GM12878 (cell line): ENCODE measurements around the gene ESRRB. TPM values are rescaled to one million over a fixed set of nuclear protein-coding genes. Genes with fewer than 3 reads are reported as not detected.

Source experiments
- ATAC-seq: fragments of 200-7000 bp; cut with Tn5 transposase; 3 replicates; pipeline ENCODE4 v1.9.1; 2020; ENCODE audit warnings: mild to moderate bottlenecking, moderate library complexity
- BruUV-seq: library from RNA; stranded (reverse); fragments of 400-500 nt; replicated peaks from 2 replicates; lab custom pipeline; 2021; lab: Mats Ljungman, UMichigan
- CTCF ChIA-PET: fragments of 300-600 bp; sonication (Branson Sonifier 250); formaldehyde crosslinking; extraction: SDS; loops from one replicate; lab custom pipeline; 2021; ENCODE audit warnings: inconsistent platforms; lab: Yijun Ruan, JAX
- POLR2A ChIA-PET: fragments of 350-600 bp; formaldehyde crosslinking; extraction: SDS; loops from one replicate; lab custom pipeline; 2021; ENCODE audit warnings: inconsistent platforms; lab: Charles Lee
- RAD21 ChIA-PET: fragments of 300-600 bp; sonication (Branson Sonifier 250); formaldehyde crosslinking; loops from one replicate; lab custom pipeline; 2023; ENCODE audit warnings: antibody characterized with exemption; ENCODE audit not compliant: unreplicated experiment; lab: Charles Lee
- SMC1A ChIA-PET: fragments of 300-600 bp; sonication (Branson Sonifier 250); formaldehyde crosslinking; loops from one replicate; lab custom pipeline; 2023; ENCODE audit not compliant: unreplicated experiment, uncharacterized antibody; lab: Charles Lee
- DNase-seq: peaks from one replicate; pipeline ENCODE4 v3.0.0-alpha.2; 2011; ENCODE audit warnings: low read depth, low spot score
- FAIRE-seq: peaks from 3 replicates; lab custom pipeline; 2011; peaks lifted over from hg19 to GRCh38; lab: Jason Lieb, UNC
- H2AFZ ChIP-seq: 2 replicates; pipeline ENCODE4 v1.6.0; 2011; ENCODE audit warnings: low read depth, low read length, control low read depth; ENCODE audit not compliant: control insufficient read depth
- H3K27ac ChIP-seq: 2 replicates; pipeline ENCODE4 v1.5.1; 2011; ENCODE audit warnings: control low read depth; ENCODE audit not compliant: control insufficient read depth, insufficient read depth
- H3K27me3 ChIP-seq, 2 experiments: replicated peaks in 1 of 2; 2 replicates each; pipeline versions ENCODE4 v1.6.0 to v1.6.1; 2011; ENCODE audit warnings: low read length in 1 of 2; ENCODE audit not compliant: control insufficient read depth in 2 of 2, insufficient read depth in 2 of 2
- H3K36me3 ChIP-seq, 2 experiments: 2 replicates each; pipeline ENCODE4 v1.5.1; 2011; ENCODE audit warnings: low read length in 1 of 2; ENCODE audit not compliant: control insufficient read depth in 2 of 2, insufficient read depth in 2 of 2
- H3K4me1 ChIP-seq: 2 replicates; pipeline ENCODE4 v1.6.1; 2011; ENCODE audit warnings: mild to moderate bottlenecking, low read length, moderate library complexity, mixed read lengths; ENCODE audit not compliant: control insufficient read depth, insufficient read depth
- H3K4me2 ChIP-seq: 2 replicates; pipeline ENCODE4 v1.6.0; 2011; ENCODE audit warnings: control low read depth; ENCODE audit not compliant: control insufficient read depth, insufficient read depth
- H3K4me3 ChIP-seq: fragments of 200-600 bp; sonication (generic); 2 replicates; pipeline ENCODE4 v1.5.1; 2016
- H3K79me2 ChIP-seq: 2 replicates; pipeline ENCODE4 v1.6.0; 2011; ENCODE audit warnings: low read length; ENCODE audit not compliant: control insufficient read depth, insufficient read depth
- H3K9ac ChIP-seq: 2 replicates; pipeline ENCODE4 v1.8.0; 2011; ENCODE audit warnings: low read length, control low read depth, mixed read lengths; ENCODE audit not compliant: control insufficient read depth, insufficient read depth
- H3K9me3 ChIP-seq: replicated peaks from 3 replicates; pipeline ENCODE4 v1.5.1; 2011; ENCODE audit warnings: mild to moderate bottlenecking, low read length; ENCODE audit not compliant: control insufficient read depth, insufficient read depth
- H4K20me1 ChIP-seq: 2 replicates; pipeline ENCODE4 v1.6.0; 2011; ENCODE audit not compliant: control insufficient read depth, insufficient read depth
- CHD4 ChIP-seq: fragments of 200-600 bp; sonication (generic); IDR thresholded peaks from 2 replicates; pipeline ENCODE4 v1.6.1; 2016; ENCODE audit warnings: mild to moderate bottlenecking
- ESRRA ChIP-seq: IDR thresholded peaks from 2 replicates; pipeline ENCODE4 v1.6.1; 2012; ENCODE audit warnings: mild to moderate bottlenecking, low read length, improper control_type of control experiment
- MYB ChIP-seq: fragments of 150-350 bp; IDR thresholded peaks from 2 replicates; pipeline ENCODE4 v1.6.1; 2014; ENCODE audit warnings: mild to moderate bottlenecking, low read depth, low read length, borderline replicate concordance
- MYC ChIP-seq: IDR thresholded peaks from 2 replicates; pipeline ENCODE4 v1.6.1; 2011; ENCODE audit warnings: mild to moderate bottlenecking, low read length, moderate library complexity, inconsistent platforms; ENCODE audit not compliant: insufficient read depth, insufficient replicate concordance, insufficient read length, severe bottlenecking
- POLR2AphosphoS5 ChIP-seq: IDR thresholded peaks from 2 replicates; pipeline ENCODE4 v1.6.1; 2011; ENCODE audit warnings: mild to moderate bottlenecking, low read length, inconsistent platforms
- SIN3A ChIP-seq: IDR thresholded peaks from 2 replicates; pipeline ENCODE4 v1.6.1; 2012; ENCODE audit warnings: low read depth, low read length, improper control_type of control experiment
- SUPT20H ChIP-seq: IDR thresholded peaks from 2 replicates; pipeline ENCODE4 v1.6.1; 2011; ENCODE audit warnings: low read depth, mild to moderate bottlenecking, low read length, moderate library complexity, borderline replicate concordance; ENCODE audit not compliant: control insufficient read depth
- ZNF207 ChIP-seq: fragments of 450-650 bp; IDR thresholded peaks from 2 replicates; pipeline ENCODE4 v1.6.1; 2014; ENCODE audit warnings: antibody characterized with exemption, mild to moderate bottlenecking, borderline replicate concordance
- WGBS: methylation state at CpG from one replicate; pipeline ENCODE4 v1.1.6; 2016; ENCODE audit warnings: low lambda C conversion rate; ENCODE audit not compliant: insufficient replicate concordance, insufficient coverage; ENCODE audit errors: missing lambda C conversion rate; 5-methylcytosine and 5-hydroxymethylcytosine counted together
- in situ Hi-C: fragments of 300-500 bp; cut with MboI; formaldehyde crosslinking; loops from 9 replicates; pipeline ENCODE4 v1.14.3; 2018; ENCODE audit warnings: mixed read lengths
- intact Hi-C: fragments of 100-400 bp; cut with micrococcal nuclease; formaldehyde crosslinking; loops from one replicate; pipeline ENCODE4 v1.14.2; 2022; ENCODE audit not compliant: unreplicated experiment
- polyA plus RNA-seq, 11 experiments: library from polyadenylated mRNA; depleted of rRNA in 4 of 11; unstranded in 6 of 11; stranded (reverse) in 5 of 11; fragments of >200 nt; fragmentation: Nextera tagmentation in 4 of 11; fragmentation: Illumina TruSeq in 1 of 11; extraction: Ambion mirVana in 4 of 11; extraction: Trizol in 1 of 11; gene quantifications; 1 replicate in 1 of 11; 2 replicates in 10 of 11; pipeline versions ENCODE4 v1.2.1 to v1.2.3, GENCODE V29; 2011 to 2016; ENCODE audit warnings: inconsistent platforms in 2 of 11, missing spikeins in 2 of 11, low read depth in 1 of 11
- total RNA-seq, 4 experiments: library from RNA; depleted of rRNA in 3 of 4; stranded (reverse); fragments of >200 nt in 3 of 4; fragmentation: Illumina TruSeq in 1 of 4; extraction: Trizol in 1 of 4; gene quantifications; 2 replicates each; pipeline versions ENCODE4 v1.2.1 to v1.2.3, GENCODE V29; 2013 to 2021
- TF ChIP-seq, protein P1 (sequence below): fragments of 450-650 bp; IDR thresholded peaks from 2 replicates; pipeline ENCODE4 v1.6.1; 2016; ENCODE audit warnings: mild to moderate bottlenecking

ESRRB gene
- total and polyA plus RNA-seq, 10 of the 15 experiments (the other 5 are each of a cell fraction or from before 2014, with no cell fraction given) = 0.03 to 0.73 (median 0.11) TPM; not detected in 6

DNA sequence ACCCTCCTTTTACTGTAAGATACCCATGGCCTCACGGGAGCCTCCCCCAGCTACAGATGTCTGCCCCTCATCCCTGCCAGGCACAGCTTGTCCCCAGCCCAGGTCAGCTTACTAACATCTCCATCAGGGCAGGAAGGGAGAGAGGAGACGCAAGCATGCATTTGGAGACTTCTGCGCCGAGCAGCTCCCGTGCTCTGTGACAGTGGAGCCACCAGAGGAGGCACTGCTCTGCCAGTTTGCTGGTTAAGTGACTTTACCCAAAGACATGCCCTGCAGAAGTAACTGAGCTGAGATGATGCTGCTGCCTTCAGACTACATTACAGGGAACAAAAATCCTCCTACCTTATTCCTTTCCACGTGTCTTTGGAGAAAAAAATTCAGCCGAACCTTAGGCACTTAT is 133.4 kb downstream of the ESRRB start:
- CTCF ChIA-PET = interaction anchor here (0.8 kb wide), 1 partner anchor 137 kb away, joined by 3 read pairs; no protein-coding TSS in a partner anchor
- 51% methylated on average over 7 of the region's 7 CpGs for WGBS
- intact Hi-C loops = no loop called here
- Histone ChIP-seq H3K9me3 (no peaks in the 10 kb centered on the region; the same call in 2 of the 3 replicates), H3K4me2 (no peak overlapping the region), H3K27ac (no peak overlapping the region), H2AFZ (no peak overlapping the region), H3K4me1 (no peaks in the 10 kb centered on the region), H3K27me3 (peaks cover 0 to 2% of the 10 kb centered on the region in 2 experiments; a peak in 3 of 4 replicates), H3K79me2 (no peaks in the 10 kb centered on the region), H3K4me3 (no peak overlapping the region), H3K9ac (no peak overlapping the region), H4K20me1 (no peaks in the 10 kb centered on the region), H3K36me3 (no peaks in the 10 kb centered on the region)
- POLR2A ChIA-PET = no interaction called here
- no peak for FAIRE-seq
- SMC1A ChIA-PET = no interaction called here
- no peak for ATAC-seq
- in situ Hi-C loops = no loop called here
- RAD21 ChIA-PET = interaction anchor here (0.6 kb wide), 1 partner anchor 562 kb away, joined by 3 read pairs; no protein-coding TSS in a partner anchor
- TF ChIP-seq ZNF207 (no peak), CHD4 (no peak), MYC (no peak)
- no TSS peak for BruUV-seq
- DNase-seq = no peak

DNA sequence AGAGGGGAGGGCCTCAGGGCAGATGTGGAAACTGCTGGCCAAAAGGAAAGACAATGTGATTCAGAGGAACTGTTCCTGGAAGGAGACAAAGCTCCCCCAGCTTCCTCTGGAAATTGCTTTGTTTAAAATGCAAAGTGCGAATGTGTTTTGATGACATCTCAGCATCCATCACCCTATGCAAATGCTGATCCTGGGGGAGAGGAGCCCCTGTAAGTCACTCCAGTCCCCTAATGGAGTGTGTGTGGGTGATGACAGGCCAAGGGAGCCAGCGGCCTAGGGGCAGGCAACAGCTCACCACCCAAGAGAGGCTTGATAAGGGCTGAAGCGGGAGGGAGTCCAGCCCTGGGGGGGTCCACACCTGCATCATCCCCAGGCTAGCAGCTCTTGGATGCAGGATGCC is 134.2 kb downstream of the ESRRB start:
- ChIA-PET CTCF (interaction anchor here (0.8 kb wide), 1 partner anchor 136 kb away, joined by 3 read pairs; no protein-coding TSS in a partner anchor), SMC1A (no interaction called here), POLR2A (no interaction called here), RAD21 (no interaction called here)
- intact Hi-C loops (no loop called here), in situ Hi-C loops (no loop called here)
- Histone ChIP-seq H3K9me3 (no peaks in the 10 kb centered on the region; the same call in 2 of the 3 replicates), H3K4me1 (no peaks in the 10 kb centered on the region), H3K27me3 (peaks cover 0 to 2% of the 10 kb centered on the region in 2 experiments; a peak in 3 of 4 replicates), H3K9ac (no peak overlapping the region), H3K79me2 (no peaks in the 10 kb centered on the region), H3K4me3 (no peak overlapping the region), H2AFZ (no peak overlapping the region), H3K36me3 (no peaks in the 10 kb centered on the region), H4K20me1 (no peaks in the 10 kb centered on the region), H3K4me2 (no peak overlapping the region), H3K27ac (no peak overlapping the region)
- no peak for TF ChIP-seq SIN3A
- TF ChIP-seq POLR2AphosphoS5 = no peak
- no peak for TF ChIP-seq ESRRA
- TF ChIP-seq, protein P1, sequence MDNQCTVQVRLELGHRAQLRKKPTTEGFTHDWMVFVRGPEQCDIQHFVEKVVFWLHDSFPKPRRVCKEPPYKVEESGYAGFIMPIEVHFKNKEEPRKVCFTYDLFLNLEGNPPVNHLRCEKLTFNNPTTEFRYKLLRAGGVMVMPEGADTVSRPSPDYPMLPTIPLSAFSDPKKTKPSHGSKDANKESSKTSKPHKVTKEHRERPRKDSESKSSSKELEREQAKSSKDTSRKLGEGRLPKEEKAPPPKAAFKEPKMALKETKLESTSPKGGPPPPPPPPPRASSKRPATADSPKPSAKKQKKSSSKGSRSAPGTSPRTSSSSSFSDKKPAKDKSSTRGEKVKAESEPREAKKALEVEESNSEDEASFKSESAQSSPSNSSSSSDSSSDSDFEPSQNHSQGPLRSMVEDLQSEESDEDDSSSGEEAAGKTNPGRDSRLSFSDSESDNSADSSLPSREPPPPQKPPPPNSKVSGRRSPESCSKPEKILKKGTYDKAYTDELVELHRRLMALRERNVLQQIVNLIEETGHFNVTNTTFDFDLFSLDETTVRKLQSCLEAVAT = no peak
- no peak for TF ChIP-seq SUPT20H
- no peak for TF ChIP-seq MYB
- DNase-seq (no peak), ATAC-seq (no peak), FAIRE-seq (no peak)
- 18% methylated on average over 3 of the region's 3 CpGs for WGBS
- BruUV-seq = no TSS peak
